ENCODE data around the gene MRPL12. TPM values are rescaled to one million over a fixed set of nuclear protein-coding genes. Genes with fewer than 3 reads are reported as not detected.
"Not testable (repeated sequence)": the region's sequence is repeated elsewhere in the genome, so short reads cannot be mapped to it uniquely, and the experiment has no call there.

Gene MRPL12
- total RNA-seq, 4 donors from 2014 or later: 26.1 to 63.3 (median 35.8) TPM

GRCh38 chr17:81737947-81738800 is 35.0 kb downstream of the MRPL12 start:
- no peaks in the 10 kb centered on the region for H3K9me3 ChIP-seq
- H3K27ac ChIP-seq: no peak overlapping the region
- 77 to 82% methylated on average over 31 of the region's 31 CpGs for WGBS, 2 donors
- no peak for TF ChIP-seq POLR2A (IDR thresholded peaks at IDR 0.05)
- H3K4me3 ChIP-seq: no peak overlapping the region
- H3K36me3 ChIP-seq: no peaks in the 10 kb centered on the region
- peaks cover 0 to 46% of the 10 kb centered on the region in 2 donors for H3K27me3 ChIP-seq
- DNase-seq (ENCODE audit: low spot score in 2 of 2): no peak
- peaks cover 0 to 22% (median 0%) of the 10 kb centered on the region in 4 donors for H3K4me1 ChIP-seq

- H3K4me1 ChIP-seq: peaks cover 0 to 18% (median 0%) of the 10 kb centered on the region in 4 donors
- H3K4me3 ChIP-seq: no peak overlapping the region
- 72 to 81% methylated on average over 27 of the region's 27 CpGs for WGBS, 2 donors
- peaks cover 0 to 45% of the 10 kb centered on the region in 2 donors for H3K27me3 ChIP-seq
- TF ChIP-seq CTCF (IDR thresholded peaks at IDR 0.05) (no peak), EP300 (IDR thresholded peaks at IDR 0.05) (no peak), POLR2A (IDR thresholded peaks at IDR 0.05) (no peak)
- H3K36me3 ChIP-seq: no peaks in the 10 kb centered on the region
- no peak for DNase-seq (ENCODE audit: low spot score in 2 of 2)
- no peak overlapping the region for H3K27ac ChIP-seq
- no peaks in the 10 kb centered on the region for H3K9me3 ChIP-seq
Measured at GRCh38 chr17:81738801-81739393, 35.7 kb downstream of the MRPL12 start.

GRCh38 chr17:81739593-81739992 is 36.4 kb downstream of the MRPL12 start:
- not testable (repeated sequence) for H3K9me3 ChIP-seq; DNase-seq (ENCODE audit: low spot score in 2 of 2); H3K36me3 ChIP-seq; H3K4me3 ChIP-seq; H3K27ac ChIP-seq
- 94 to 97% methylated on average over 8 of the region's 8 CpGs for WGBS, 2 donors
- H3K4me1 ChIP-seq: peaks cover 0 to 13% (median 0%) of the 10 kb centered on the region in 4 donors
- H3K27me3 ChIP-seq: peaks cover 0 to 45% of the 10 kb centered on the region in 2 donors

GRCh38 chr17:81740395-81740961 is 37.3 kb downstream of the MRPL12 start:
- Histone ChIP-seq H3K36me3 (no peaks in the 10 kb centered on the region), H3K4me3 (no peak overlapping the region), H3K27ac (no peak overlapping the region), H3K9me3 (no peaks in the 10 kb centered on the region), H3K4me1 (peaks cover 0 to 12% (median 0%) of the 10 kb centered on the region in 4 donors), H3K27me3 (peaks cover 0 to 41% of the 10 kb centered on the region in 2 donors)
- 24 to 30% methylated on average over 14 to 15 of the region's 28 CpGs for WGBS, 2 donors
- TF ChIP-seq CTCF (IDR thresholded peaks at IDR 0.05) (no peak), POLR2A (IDR thresholded peaks at IDR 0.05) (no peak), EP300 (IDR thresholded peaks at IDR 0.05) (no peak)
- DNase-seq (ENCODE audit: low spot score in 2 of 2): no peak

GRCh38 chr17:81741049-81741593 is 38.0 kb downstream of the MRPL12 start:
- no peaks in the 10 kb centered on the region for H3K9me3 ChIP-seq
- no peak overlapping the region for H3K4me3 ChIP-seq
- H3K27ac ChIP-seq: no peak overlapping the region
- DNase-seq (ENCODE audit: low spot score in 2 of 2): no peak
- no peaks in the 10 kb centered on the region for H3K36me3 ChIP-seq
- TF ChIP-seq POLR2A (IDR thresholded peaks at IDR 0.05) (no peak), CTCF (IDR thresholded peaks at IDR 0.05) (no peak), EP300 (IDR thresholded peaks at IDR 0.05) (no peak)
- H3K27me3 ChIP-seq: peaks cover 0 to 40% of the 10 kb centered on the region in 2 donors
- WGBS, 2 donors: 34 to 52% methylated on average over 17 to 18 of the region's 22 CpGs
- H3K4me1 ChIP-seq: peaks cover 0 to 7% (median 0%) of the 10 kb centered on the region in 4 donors

Measured in tibial nerve (tissue), 4 donors.